Type B pancreatic cell (in vitro differentiated cells): ENCODE data around the gene CDKN2B. TPM values are rescaled to one million over a fixed set of nuclear protein-coding genes. Genes with fewer than 3 reads are reported as not detected.

Experiments used
- DNase-seq: peaks from one replicate; pipeline ENCODE4 v3.0.0; 2021; ENCODE audit warnings: mixed read lengths; ENCODE audit not compliant: unreplicated experiment; ENCODE audit errors: extremely low spot score
- H3K27ac Mint-ChIP-seq: 2 replicates; pipeline ENCODE4 v1.8.0; 2021; ENCODE audit warnings: mild to moderate bottlenecking, mixed read lengths
- H3K27me3 Mint-ChIP-seq: 2 replicates; pipeline ENCODE4 v1.8.0; 2021; ENCODE audit warnings: mixed read lengths
- H3K36me3 Mint-ChIP-seq: 2 replicates; pipeline ENCODE4 v1.8.0; 2021; ENCODE audit warnings: mixed read lengths
- H3K4me1 Mint-ChIP-seq: one replicate; pipeline ENCODE4 v1.8.0; 2021; ENCODE audit warnings: mixed read lengths; ENCODE audit not compliant: unreplicated experiment
- H3K4me3 Mint-ChIP-seq: 2 replicates; pipeline ENCODE4 v1.8.0; 2021; ENCODE audit warnings: mild to moderate bottlenecking, mixed read lengths
- H3K9me3 Mint-ChIP-seq: 2 replicates; pipeline ENCODE4 v1.8.0; 2021; ENCODE audit warnings: mixed read lengths
- CTCF ChIP-seq: fragments of 200-600 bp; sonication (generic); conservative IDR thresholded peaks from 2 replicates; pipeline ENCODE4 v1.5.0; 2021; ENCODE audit warnings: antibody characterized with exemption, mild to moderate bottlenecking
- total RNA-seq: library from RNA; stranded (reverse); gene quantifications from 2 replicates; pipeline ENCODE4 v1.2.1, GENCODE V29; 2021; ENCODE audit warnings: low replicate concordance

Gene CDKN2B
- total RNA-seq, 1 donor from 2014 or later, result 18.4 TPM

GRCh38 chr9:22005702-22006606 lies 3.2 kb downstream of the CDKN2B start:
- Mint-ChIP-seq H3K27me3 (peaks cover 86% of the 10 kb centered on the region), H3K36me3 (no peaks in the 10 kb centered on the region), H3K9me3 (no peaks in the 10 kb centered on the region), H3K27ac (peak overlapping the region; percentile 59), H3K4me3 (peak overlapping the region; percentile 77), H3K4me1 (peaks cover 4% of the 10 kb centered on the region)
- peak; percentile 63 for DNase-seq
- TF ChIP-seq CTCF, result no peak

- Mint-ChIP-seq H3K9me3 (no peaks in the 10 kb centered on the region), H3K27ac (peak overlapping the region; percentile 36), H3K36me3 (no peaks in the 10 kb centered on the region), H3K4me1 (peaks cover 4% of the 10 kb centered on the region), H3K4me3 (peak overlapping the region; percentile 77), H3K27me3 (peaks cover 85% of the 10 kb centered on the region)
- peak; percentile 32 for TF ChIP-seq CTCF
- DNase-seq, result no peak
These were observed 3.9 kb downstream of the CDKN2B start for GRCh38 chr9:22005021-22005701.

- peaks cover 4% of the 10 kb centered on the region for H3K4me1 Mint-ChIP-seq
- H3K27me3 Mint-ChIP-seq, result peaks cover 95% of the 10 kb centered on the region
- no peak overlapping the region for H3K27ac Mint-ChIP-seq
- no peaks in the 10 kb centered on the region for H3K36me3 Mint-ChIP-seq
- H3K9me3 Mint-ChIP-seq, result no peaks in the 10 kb centered on the region
- no peak overlapping the region for H3K4me3 Mint-ChIP-seq
- TF ChIP-seq CTCF, result no peak
- DNase-seq, result no peak
These were observed 7.1 kb downstream of the CDKN2B start for GRCh38 chr9:22002038-22002437.

GRCh38 chr9:21998026-21998425 lies 11.1 kb downstream of the CDKN2B start:
- Mint-ChIP-seq H3K4me3 (no peak overlapping the region), H3K27ac (no peak overlapping the region), H3K27me3 (peaks cover 92% of the 10 kb centered on the region), H3K9me3 (no peaks in the 10 kb centered on the region), H3K36me3 (no peaks in the 10 kb centered on the region), H3K4me1 (no peaks in the 10 kb centered on the region)
- no peak for DNase-seq
- TF ChIP-seq CTCF, result no peak

- no peak for TF ChIP-seq CTCF
These were observed 11.6 kb downstream of the CDKN2B start for GRCh38 chr9:21997480-21997879.

More at GRCh38 chr9:21997480-21997879, 11.6 kb downstream of the CDKN2B start:
- H3K9me3 Mint-ChIP-seq, result no peaks in the 10 kb centered on the region
- H3K27me3 Mint-ChIP-seq, result peaks cover 89% of the 10 kb centered on the region
- H3K4me3 Mint-ChIP-seq, result no peak overlapping the region
- no peak overlapping the region for H3K27ac Mint-ChIP-seq
- no peak for DNase-seq
- no peaks in the 10 kb centered on the region for H3K4me1 Mint-ChIP-seq
- no peaks in the 10 kb centered on the region for H3K36me3 Mint-ChIP-seq
